Measurements from ENCODE around the gene MLST8.

Gene MLST8

GRCh38 chr16:2205104-2205966, at the start of gene MLST8 (continued):
- TF ChIP-seq HOXD13 (CRISPR knock-in tag; IDR thresholded peaks at IDR 0.05; ENCODE audit: borderline replicate concordance) (no peak), ZNF146 (tag by site-specific recombination; IDR thresholded peaks at IDR 0.05) (no peak), ZNF140 (tag by site-specific recombination; IDR thresholded peaks at IDR 0.05) (no peak), ZBTB26 (tag by site-specific recombination; optimal IDR thresholded peaks at IDR 0.05) (peak; percentile 83), ZNF514 (tag by site-specific recombination; IDR thresholded peaks at IDR 0.05) (no peak), ZBTB6 (tag by site-specific recombination; IDR thresholded peaks at IDR 0.05) (0 out of 2 replicates have a peak, but pooled peaks have one; percentile 3), REPIN1 (tag by site-specific recombination; IDR thresholded peaks at IDR 0.05; ENCODE audit: low read depth) (no peak), REST (tag by site-specific recombination; IDR thresholded peaks at IDR 0.05) (no peak), ZBTB49 (tag by site-specific recombination; IDR thresholded peaks at IDR 0.05; ENCODE audit: low read depth) (no peak), ZNF37A (tag by site-specific recombination; IDR thresholded peaks at IDR 0.05) (no peak), ZBTB1 (tag by site-specific recombination; IDR thresholded peaks at IDR 0.05) (0 out of 2 replicates have a peak, but pooled peaks have one; percentile 57), ZNF791 (tag by site-specific recombination; IDR thresholded peaks at IDR 0.05) (no peak), WT1 (tag by site-specific recombination; IDR thresholded peaks at IDR 0.05) (no peak), ZNF701 (tag by site-specific recombination; IDR thresholded peaks at IDR 0.05) (no peak), ZNF292 (tag by site-specific recombination; IDR thresholded peaks at IDR 0.05; ENCODE audit: borderline replicate concordance, low read depth) (no peak), ZNF747 (tag by site-specific recombination; IDR thresholded peaks at IDR 0.05) (no peak), BCL11A (tag by site-specific recombination; IDR thresholded peaks at IDR 0.05; ENCODE audit: low read depth) (no peak), ZNF248 (tag by site-specific recombination; IDR thresholded peaks at IDR 0.05) (no peak), ZSCAN5A (tag by site-specific recombination; IDR thresholded peaks at IDR 0.05) (peak; percentile 50; the same call in 1 of the 2 replicates), ZNF558 (tag by site-specific recombination; IDR thresholded peaks at IDR 0.05) (no peak), ZNF10 (tag by site-specific recombination; IDR thresholded peaks at IDR 0.05) (peak; percentile 31; the same call in 1 of the 2 replicates), ZNF24 (tag by site-specific recombination; IDR thresholded peaks at IDR 0.05) (peak; percentile 43; the same call in 1 of the 2 replicates), ZBTB10 (tag by site-specific recombination; IDR thresholded peaks at IDR 0.05) (0 out of 2 replicates have a peak, but pooled peaks have one; percentile 18), ZNF658 (tag by site-specific recombination; IDR thresholded peaks at IDR 0.05) (no peak), ZNF221 (tag by site-specific recombination; IDR thresholded peaks at IDR 0.05; ENCODE audit: borderline replicate concordance) (no peak), ZBTB17 (tag by site-specific recombination; IDR thresholded peaks at IDR 0.05) (peak; percentile 100), ZNF416 (tag by site-specific recombination; IDR thresholded peaks at IDR 0.05) (no peak)

All from HEK293 (cell line).